ENCODE data around the gene CDS1. TPM values are rescaled to one million over a fixed set of nuclear protein-coding genes. Genes with fewer than 3 reads are reported as not detected.

CDS1 gene
- total RNA-seq, 1 donor from 2014 or later = 40.2 TPM

Other genes starting within 250 kb of the CDS1 start
- gene NKX6-1, start 83.8 kb upstream of the CDS1 start, total RNA-seq = not detected